ENCODE measurements around the gene CEP112. TPM values are rescaled to one million over a fixed set of nuclear protein-coding genes. Genes with fewer than 3 reads are reported as not detected.

The CEP112 gene
- total and polyA plus RNA-seq, 2 of the 8 experiments (the other 6 are each of a cell fraction or from before 2014, with no cell fraction given), result 0.62 to 3.1 TPM

GRCh38 chr17:66214884-66215528 lies 23.1 kb upstream of the CEP112 start:
- no peaks in the 10 kb centered on the region for H3K4me1 ChIP-seq (replicated peaks in 1 of 4; ENCODE audit: control insufficient read depth in 3 of 4, insufficient read depth in 4 of 4, low read length in 3 of 4)
- H3K79me1 ChIP-seq (ENCODE audit: low read depth, low read length), result no peaks in the 10 kb centered on the region
- no peaks in the 10 kb centered on the region for H3K79me2 ChIP-seq (ENCODE audit: control insufficient read depth in 1 of 2, insufficient read depth in 2 of 2, low read length in 2 of 2)
- no peak overlapping the region for H2BK12ac ChIP-seq (ENCODE audit: low read depth, low read length)
- WGBS, 2 experiments (ENCODE audit: extremely low coverage in 1 of 2, insufficient coverage in 1 of 2, insufficient read length in 1 of 2, insufficient replicate concordance in 2 of 2, low coverage in 1 of 2, low lambda C conversion rate in 2 of 2, missing lambda C conversion rate in 1 of 2), result 87% methylated on average over 5 of the region's 5 CpGs; no CpG with 5 or more reads in 1 of the 2 experiments
- no peak for FAIRE-seq
- H3K18ac ChIP-seq (ENCODE audit: extremely low read depth, low read length), result no peak overlapping the region
- no peak overlapping the region for H4K8ac ChIP-seq (ENCODE audit: extremely low read depth, insufficient read depth, low read length)
- ChIA-PET CTCF (ENCODE audit: partially characterized antibody) (interaction anchor here (1.2 to 6.6 kb wide), 2 partner anchors 13 to 514 kb away, joined by 3 to 64 read pairs; no protein-coding TSS in a partner anchor), POLR2A (ENCODE audit: partially characterized antibody) (no interaction called here)
- no peak overlapping the region for H3K4ac ChIP-seq (replicated peaks; ENCODE audit: insufficient read length, low read depth, low read length)
- H2BK20ac ChIP-seq (ENCODE audit: low read length), result no peak overlapping the region
- no peak overlapping the region for H3K4me2 ChIP-seq (ENCODE audit: insufficient read depth in 1 of 2, low read depth in 2 of 2, low read length in 2 of 2)
- H3K9me3 ChIP-seq (ENCODE audit: insufficient read depth in 2 of 2, low read depth in 1 of 2, low read length in 1 of 2), result no peaks in the 10 kb centered on the region
- H3K14ac ChIP-seq (ENCODE audit: insufficient read length), result no peak overlapping the region
- no peaks in the 10 kb centered on the region for H3K27me3 ChIP-seq (replicated peaks in 1 of 4; ENCODE audit: control insufficient read depth in 3 of 4, extremely low read depth in 1 of 4, insufficient read depth in 3 of 4, low read length in 3 of 4)
- H3K4me3 ChIP-seq (ENCODE audit: extremely low read depth in 1 of 4, insufficient read depth in 2 of 4, low read depth in 3 of 4, low read length in 4 of 4), result no peak overlapping the region
- H3K9ac ChIP-seq (replicated peaks in 1 of 4; ENCODE audit: extremely low read depth in 1 of 4, low read depth in 3 of 4, low read length in 3 of 4), result no peak overlapping the region
- H2AFZ ChIP-seq (ENCODE audit: low read length), result no peak overlapping the region
- H4K91ac ChIP-seq (replicated peaks; ENCODE audit: insufficient read length, low read length), result no peak overlapping the region
- no peak overlapping the region for H2BK120ac ChIP-seq (replicated peaks; ENCODE audit: low read depth, low read length)
- no peak for DNase-seq (ENCODE audit: low read depth in 1 of 2, low spot score in 2 of 2)
- H3K23me2 ChIP-seq (ENCODE audit: low read depth, low read length), result no peaks in the 10 kb centered on the region
- H4K20me1 ChIP-seq (replicated peaks in 1 of 2; ENCODE audit: control insufficient read depth in 1 of 2, insufficient read depth in 2 of 2, low read length in 2 of 2), result no peaks in the 10 kb centered on the region
- H3K23ac ChIP-seq (ENCODE audit: insufficient read length), result no peak overlapping the region
- H2AK5ac ChIP-seq (ENCODE audit: low read depth, low read length), result no peak overlapping the region
- no peak overlapping the region for H3K56ac ChIP-seq (replicated peaks; ENCODE audit: insufficient read length, low read depth, low read length)
- H2BK15ac ChIP-seq (ENCODE audit: low read length), result no peak overlapping the region
- H4K5ac ChIP-seq (ENCODE audit: insufficient read length, low read depth, low read length), result no peak overlapping the region
- H2BK5ac ChIP-seq (ENCODE audit: low read depth, low read length), result no peak overlapping the region
- H3K27ac ChIP-seq (ENCODE audit: low read depth, low read length), result no peak overlapping the region
- H3K36me3 ChIP-seq (ENCODE audit: control insufficient read depth in 2 of 4, insufficient read depth in 4 of 4, low read length in 3 of 4), result no peaks in the 10 kb centered on the region
- TF ChIP-seq CTCF (IDR thresholded peaks at IDR 0.05; ENCODE audit: control extremely low read depth in 1 of 3, insufficient read depth in 1 of 3, low read depth in 1 of 3, low read length in 3 of 3) (no peak), HDAC6 (IDR thresholded peaks at IDR 0.05; ENCODE audit: low read depth, low read length) (no peak), PHF8 (conservative IDR thresholded peaks at IDR 0.05; ENCODE audit: low read depth, low read length) (no peak), SIRT6 (IDR thresholded peaks at IDR 0.05; ENCODE audit: low read length) (no peak), POLR2A (IDR thresholded peaks at IDR 0.05; ENCODE audit: control extremely low read depth in 1 of 2, low read depth in 2 of 2, low read length in 2 of 2) (no peak), SAP30 (IDR thresholded peaks at IDR 0.05; ENCODE audit: insufficient read depth, insufficient replicate concordance, low read length) (no peak), GTF2F1 (IDR thresholded peaks at IDR 0.05; ENCODE audit: borderline replicate concordance, low read depth, low read length) (no peak), POU5F1 (IDR thresholded peaks at IDR 0.05; ENCODE audit: low read depth, low read length) (no peak), MAFK (IDR thresholded peaks at IDR 0.05; ENCODE audit: low read depth, low read length) (no peak), RBBP5 (IDR thresholded peaks at IDR 0.05; ENCODE audit: borderline replicate concordance, low read depth, low read length) (no peak), SIX5 (IDR thresholded peaks at IDR 0.05; ENCODE audit: low read depth, low read length) (no peak)

Data from H1 (cell line).